ENCODE results near the gene MACROD2.

Gene MACROD2

GRCh38 chr20:15938847-15939246, 1943.5 kb downstream of the MACROD2 start:
- ChIA-PET POLR2A (no interaction called here), CTCF (interaction anchor here (1.3 kb wide), 1 partner anchor 9 kb away, joined by 3 read pairs; no protein-coding TSS in a partner anchor)

GRCh38 chr20:15940127-15940526, 1944.8 kb downstream of the MACROD2 start:
- ChIA-PET POLR2A (no interaction called here), CTCF (interaction anchor here (1.3 kb wide), 1 partner anchor 10 kb away, joined by 3 read pairs; no protein-coding TSS in a partner anchor)
- DNase-seq (ENCODE audit: low read depth, low spot score), result no peak
- no peak overlapping the region for H3K4me3 ChIP-seq (ENCODE audit: low read depth, low read length)
- TF ChIP-seq CTCF (IDR thresholded peaks at IDR 0.05; ENCODE audit: insufficient read depth, low read length, missing control alignments), result no peak

More at GRCh38 chr20:15938847-15939246, 1943.5 kb downstream of the MACROD2 start:
- no peak overlapping the region for H3K4me3 ChIP-seq (ENCODE audit: low read depth, low read length)
- no peak for TF ChIP-seq CTCF (IDR thresholded peaks at IDR 0.05; ENCODE audit: insufficient read depth, low read length, missing control alignments)
- no peak for DNase-seq (ENCODE audit: low read depth, low spot score)

GRCh38 chr20:15942130-15942529, 1946.8 kb downstream of the MACROD2 start:
- CTCF ChIA-PET, result no interaction called here
- no peak overlapping the region for H3K4me3 ChIP-seq (ENCODE audit: low read depth, low read length)
- POLR2A ChIA-PET, result no interaction called here
- DNase-seq (ENCODE audit: low read depth, low spot score), result no peak
- TF ChIP-seq CTCF (IDR thresholded peaks at IDR 0.05; ENCODE audit: insufficient read depth, low read length, missing control alignments), result no peak

GRCh38 chr20:15945289-15945688, 1950.0 kb downstream of the MACROD2 start:
- POLR2A ChIA-PET, result no interaction called here
- TF ChIP-seq CTCF (IDR thresholded peaks at IDR 0.05; ENCODE audit: insufficient read depth, low read length, missing control alignments), result no peak
- no peak for DNase-seq (ENCODE audit: low read depth, low spot score)
- CTCF ChIA-PET, result no interaction called here
- H3K4me3 ChIP-seq (ENCODE audit: low read depth, low read length), result no peak overlapping the region

- no peak for TF ChIP-seq CTCF (IDR thresholded peaks at IDR 0.05; ENCODE audit: insufficient read depth, low read length, missing control alignments)
- POLR2A ChIA-PET, result no interaction called here
- CTCF ChIA-PET, result no interaction called here
- no peak for DNase-seq (ENCODE audit: low read depth, low spot score)
- no peak overlapping the region for H3K4me3 ChIP-seq (ENCODE audit: low read depth, low read length)
These were observed 1954.1 kb downstream of the MACROD2 start for GRCh38 chr20:15949391-15949790.

- no peak for DNase-seq (ENCODE audit: low read depth, low spot score)
- POLR2A ChIA-PET, result no interaction called here
- CTCF ChIA-PET, result no interaction called here
- no peak overlapping the region for H3K4me3 ChIP-seq (ENCODE audit: low read depth, low read length)
- no peak for TF ChIP-seq CTCF (IDR thresholded peaks at IDR 0.05; ENCODE audit: insufficient read depth, low read length, missing control alignments)
These were observed 1956.3 kb downstream of the MACROD2 start for GRCh38 chr20:15951658-15952057.
